Erythroblast (primary cell): Measurements from ENCODE around the gene QKI.

Experiments used
- GATA1 ChIP-seq: IDR thresholded peaks from 2 replicates; pipeline ENCODE4 v1.6.1; 2011; ENCODE audit warnings: low read depth, mild to moderate bottlenecking, control low read depth, low read length, moderate library complexity
- POLR2A ChIP-seq: IDR thresholded peaks from 2 replicates; pipeline ENCODE4 v1.6.1; 2011; ENCODE audit warnings: mild to moderate bottlenecking, low read length

GRCh38 chr6:163513003-163513402 is 98.5 kb downstream of the QKI start:
- TF ChIP-seq POLR2A (no peak), GATA1 (no peak)
